Activated effector memory CD4-positive, alpha-beta T cell treated with anti-CD3 and anti-CD28 coated beads, Interleukin-2, amount 50 U/mL, for 16 hours (primary cell): ENCODE results near the gene FSTL4.
"Not testable (repeated sequence)": the region's sequence is repeated elsewhere in the genome, so short reads cannot be mapped to it uniquely, and the experiment has no call there.

Experiments
- DNase-seq: peaks from one replicate; pipeline ENCODE4 v3.0.0-alpha.2; 2020

The FSTL4 gene

DNA sequence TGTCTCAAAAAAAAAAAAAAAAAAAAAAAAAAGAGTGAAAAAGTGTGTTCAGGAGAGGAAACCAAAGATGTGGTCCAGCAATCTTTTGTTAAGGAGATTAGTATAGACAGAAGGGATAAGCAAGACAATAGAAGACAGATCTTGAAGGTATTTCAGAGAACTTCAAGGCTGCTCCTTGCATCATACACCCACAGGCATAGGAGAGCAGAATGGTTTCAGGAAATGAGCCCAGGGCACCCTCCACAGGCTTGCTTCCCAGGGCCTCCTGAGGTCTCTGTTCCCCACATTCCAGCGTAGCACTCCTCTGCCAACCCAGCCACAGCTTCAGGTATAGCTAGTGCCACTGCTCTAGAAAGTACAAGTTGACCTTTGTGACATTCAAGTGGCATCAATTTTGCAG lies 65.8 kb downstream of the FSTL4 start:
- DNase-seq = no peak

GRCh38 chr5:133544346-133544745 lies 68.0 kb downstream of the FSTL4 start:
- no peak for DNase-seq

DNA sequence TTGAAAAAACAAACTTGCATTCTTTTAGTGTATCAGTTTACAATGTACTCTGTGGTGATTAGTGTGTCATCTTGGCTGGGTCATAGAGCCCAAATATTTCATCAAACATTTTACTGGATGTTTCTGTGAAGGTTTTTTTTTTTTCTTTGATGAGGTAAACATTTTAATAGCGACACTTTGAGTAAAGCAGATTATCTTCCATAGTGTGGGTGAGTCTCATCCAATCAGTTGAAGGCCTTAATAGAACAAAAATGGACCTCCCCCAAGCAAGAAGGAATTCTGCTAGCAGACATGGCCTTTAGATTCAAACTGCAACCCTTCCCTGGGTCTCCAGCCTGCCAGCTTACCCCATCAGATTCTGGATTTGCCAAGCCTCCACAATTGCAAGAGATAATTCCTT lies 72.5 kb downstream of the FSTL4 start:
- no peak for DNase-seq

GRCh38 chr5:133538718-133539117 lies 73.6 kb downstream of the FSTL4 start:
- DNase-seq = no peak

- not testable (repeated sequence) for DNase-seq
These were observed 77.0 kb downstream of the FSTL4 start for GRCh38 chr5:133535241-133535929.

DNA sequence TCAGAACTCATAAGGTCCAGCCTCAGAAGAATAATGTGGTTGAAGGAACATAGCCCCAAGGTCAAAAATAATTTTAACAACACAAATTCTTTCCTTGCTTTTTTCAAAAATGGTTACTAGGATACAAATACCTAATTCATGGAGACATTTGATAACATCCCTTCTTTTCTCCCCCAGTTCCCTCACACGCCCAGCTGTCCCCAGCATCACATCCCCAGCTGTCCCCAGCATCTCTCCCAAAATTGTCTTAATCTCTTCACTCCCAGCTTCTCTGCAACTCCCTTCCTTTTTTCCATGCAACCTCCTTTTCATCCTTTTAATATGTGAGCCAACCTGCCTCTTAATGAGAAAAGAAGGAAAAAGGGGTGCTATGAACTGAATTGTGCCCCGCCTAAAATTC lies 77.8 kb downstream of the FSTL4 start:
- no peak for DNase-seq

DNA sequence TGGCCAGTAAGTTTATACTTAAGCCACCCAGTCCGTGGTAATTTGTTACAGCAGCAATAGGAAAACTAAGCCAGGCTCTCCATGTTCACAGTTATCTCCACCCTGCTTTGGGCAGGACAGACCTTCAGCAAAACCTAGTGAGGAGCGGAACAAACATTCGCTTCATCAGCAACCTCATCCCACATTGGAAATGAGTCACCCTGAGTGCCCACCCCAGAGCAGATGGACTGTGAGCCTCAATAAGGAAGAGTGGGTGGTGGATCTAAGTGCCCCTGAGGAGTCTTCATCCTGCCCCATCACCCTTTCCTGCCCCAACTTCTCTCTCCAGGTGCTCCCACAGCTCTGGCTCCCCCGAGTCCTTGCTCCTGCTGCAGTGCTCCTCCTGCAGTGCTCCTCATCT lies 78.8 kb downstream of the FSTL4 start:
- no peak for DNase-seq

- no peak for DNase-seq
These were observed 80.7 kb downstream of the FSTL4 start for GRCh38 chr5:133531594-133531993.

DNA sequence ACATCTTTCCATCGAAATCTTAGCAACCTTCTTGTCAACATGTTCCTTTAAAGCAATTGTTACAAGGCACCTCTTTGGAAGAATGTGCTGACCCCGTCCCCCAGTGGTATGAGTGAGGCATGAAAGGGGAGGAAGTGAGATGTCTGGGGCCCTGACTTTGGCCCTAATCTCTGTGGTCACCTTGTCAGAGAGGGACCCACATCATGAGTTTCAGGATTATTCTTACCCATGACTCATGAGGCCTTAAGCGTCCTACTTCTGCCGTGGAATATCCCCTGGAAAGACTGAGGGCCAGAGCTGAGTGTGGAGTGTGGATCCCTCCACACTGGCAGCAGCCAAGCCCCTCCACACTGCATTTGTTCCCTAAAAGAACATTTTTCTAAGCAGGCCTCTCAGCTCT lies 81.2 kb downstream of the FSTL4 start:
- DNase-seq = no peak

DNA sequence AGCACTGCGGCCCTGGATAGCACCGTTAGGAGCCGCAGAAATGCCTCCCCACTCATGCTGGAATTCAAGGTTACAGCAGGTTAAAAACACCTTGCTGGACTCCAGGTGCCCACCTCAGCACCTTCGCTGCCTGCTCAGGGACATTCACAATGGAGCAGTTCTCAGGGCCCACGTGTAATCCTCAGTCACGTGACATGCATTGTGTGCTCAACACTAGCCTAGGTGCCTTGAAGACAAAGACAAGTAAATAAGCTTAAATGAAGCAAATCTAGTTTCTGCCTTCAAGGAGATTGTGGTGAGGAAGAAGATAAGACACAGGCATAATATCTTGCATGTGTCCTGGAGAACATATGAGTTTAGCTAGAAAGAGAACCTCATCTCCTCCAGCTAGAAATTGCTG lies 82.1 kb downstream of the FSTL4 start:
- DNase-seq = no peak

DNA sequence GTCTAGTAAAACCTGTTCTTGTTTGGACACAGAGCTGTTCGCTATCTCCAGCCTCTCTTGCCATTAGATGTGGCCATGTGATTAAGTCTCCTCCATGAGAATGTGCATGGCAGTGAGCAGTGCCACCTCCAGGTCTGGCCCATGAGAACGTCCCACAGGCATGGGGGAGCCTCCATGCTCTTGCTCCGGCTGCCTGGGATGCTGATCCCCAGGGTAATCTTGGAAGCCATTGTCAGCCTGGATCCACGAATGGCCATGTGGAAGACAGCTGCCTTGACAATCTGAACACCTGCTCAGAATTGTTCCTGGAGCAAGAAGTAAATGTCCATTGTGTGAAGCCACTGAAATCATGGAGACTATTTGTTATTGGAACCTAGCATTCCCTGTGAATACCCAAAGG lies 83.5 kb downstream of the FSTL4 start:
- DNase-seq = no peak

- DNase-seq = no peak
These were observed 85.0 kb downstream of the FSTL4 start for GRCh38 chr5:133527311-133527710.

- DNase-seq = no peak
These were observed 86.0 kb downstream of the FSTL4 start for GRCh38 chr5:133526368-133526767.

DNA sequence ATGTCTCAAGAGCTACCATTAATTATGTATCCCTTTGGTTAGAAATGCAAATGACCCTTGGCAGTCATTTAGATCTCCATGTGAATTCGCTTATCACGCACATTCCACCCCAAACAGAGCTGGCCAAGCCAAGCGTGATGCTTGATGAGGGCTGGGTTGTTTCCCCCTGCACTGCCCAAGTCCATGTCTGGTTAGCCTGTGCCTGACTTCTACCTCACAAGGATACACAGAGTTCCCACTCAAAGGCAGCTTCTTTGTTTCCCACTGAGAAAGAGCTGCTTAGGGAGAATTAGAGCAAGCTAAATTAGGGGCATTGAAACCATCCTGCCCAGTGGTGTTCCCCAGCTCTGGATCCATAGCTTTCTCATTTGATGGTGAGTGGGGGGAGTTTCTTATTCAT lies 87.2 kb downstream of the FSTL4 start:
- no peak for DNase-seq

DNA sequence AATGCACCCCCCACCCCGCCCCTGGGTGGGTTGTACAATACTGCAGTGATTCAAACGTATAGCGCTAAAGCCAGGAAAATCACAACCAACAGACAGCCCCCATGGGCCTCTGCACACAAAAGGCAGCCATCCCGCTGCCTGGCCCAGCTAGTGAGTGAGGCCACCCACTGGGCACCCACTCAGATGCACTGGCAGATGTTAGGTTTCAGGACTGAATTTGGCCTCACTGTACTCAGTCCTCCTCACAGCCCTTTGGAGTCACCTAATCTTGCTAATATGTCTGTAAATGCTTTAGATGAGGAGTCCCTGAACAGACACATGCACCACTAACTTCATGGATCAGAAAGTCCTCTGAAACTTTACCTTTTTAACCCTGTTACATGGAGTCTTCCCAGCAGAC lies 87.7 kb downstream of the FSTL4 start:
- no peak for DNase-seq

DNA sequence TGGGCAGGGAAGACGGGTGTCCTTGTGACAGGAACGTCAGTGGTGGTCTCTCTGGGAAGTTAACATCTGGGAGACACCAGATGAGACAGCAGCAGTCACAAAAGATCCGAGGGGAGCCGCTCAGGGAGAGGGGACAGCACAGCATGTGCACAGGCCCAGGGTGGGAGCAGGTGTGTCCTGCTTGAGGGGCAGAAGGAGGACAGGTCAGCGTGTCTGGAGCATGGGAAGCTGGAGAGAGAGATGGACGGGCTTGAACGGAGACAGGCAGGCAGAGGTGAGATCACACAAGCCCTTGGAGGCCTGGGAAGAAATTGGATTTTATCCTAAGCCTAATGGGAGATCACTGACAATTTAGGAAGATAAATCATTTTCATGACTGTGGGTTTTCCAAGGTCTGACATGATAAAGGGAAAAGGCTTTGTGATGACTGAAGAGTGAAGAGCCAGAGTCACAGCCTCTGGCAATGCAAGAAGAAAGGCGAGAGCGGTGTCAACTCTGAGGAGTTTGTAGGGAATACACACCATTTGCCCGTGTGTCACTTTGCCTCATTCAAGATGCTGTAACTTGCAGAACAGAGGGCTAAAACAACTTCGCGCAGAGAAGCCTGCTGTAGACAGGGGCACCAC lies 88.3 kb downstream of the FSTL4 start:
- no peak for DNase-seq

- no peak for DNase-seq
These were observed 89.2 kb downstream of the FSTL4 start for GRCh38 chr5:133523013-133523658.

DNA sequence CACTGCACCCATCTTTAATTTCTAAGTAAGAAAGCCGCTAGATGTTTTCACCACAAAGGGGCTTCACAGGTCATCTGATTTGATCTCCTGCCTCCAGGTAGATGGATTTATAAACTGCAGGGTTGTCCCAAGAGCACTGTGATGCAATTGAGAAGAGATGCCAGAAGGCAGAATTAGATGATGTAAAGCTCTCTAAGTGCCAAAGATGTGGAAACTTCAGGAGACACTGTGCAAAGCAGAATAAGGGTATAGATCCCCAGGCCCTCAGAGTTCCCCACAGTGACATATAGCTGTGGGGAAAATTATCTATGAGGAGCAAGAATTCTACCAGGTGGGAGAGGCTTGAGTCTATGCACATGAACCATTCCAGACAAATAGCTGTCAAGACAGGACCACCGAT lies 90.5 kb downstream of the FSTL4 start:
- DNase-seq = no peak

GRCh38 chr5:133520991-133521706 lies 91.2 kb downstream of the FSTL4 start:
- no peak for DNase-seq

GRCh38 chr5:133520062-133520461 lies 92.3 kb downstream of the FSTL4 start:
- no peak for DNase-seq

DNA sequence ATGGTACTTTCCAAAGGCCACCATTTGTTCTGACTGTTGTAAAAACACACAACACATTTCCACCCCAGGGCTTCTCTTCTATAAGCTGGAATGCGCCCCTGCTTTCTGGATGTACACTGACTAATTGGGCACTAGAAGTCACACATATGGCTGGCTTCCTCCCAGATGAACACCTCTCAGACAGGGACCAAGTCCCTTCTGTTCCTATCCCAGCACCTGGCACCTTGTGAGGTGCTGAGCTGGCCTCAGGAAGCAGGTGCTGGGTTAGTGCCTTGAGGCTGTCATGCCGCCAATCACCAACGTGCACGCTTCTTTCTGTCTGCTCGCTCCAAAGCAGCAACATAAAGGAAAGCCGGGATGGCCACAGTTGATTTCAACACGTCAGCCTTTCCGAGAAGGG lies 93.2 kb downstream of the FSTL4 start:
- no peak for DNase-seq

DNA sequence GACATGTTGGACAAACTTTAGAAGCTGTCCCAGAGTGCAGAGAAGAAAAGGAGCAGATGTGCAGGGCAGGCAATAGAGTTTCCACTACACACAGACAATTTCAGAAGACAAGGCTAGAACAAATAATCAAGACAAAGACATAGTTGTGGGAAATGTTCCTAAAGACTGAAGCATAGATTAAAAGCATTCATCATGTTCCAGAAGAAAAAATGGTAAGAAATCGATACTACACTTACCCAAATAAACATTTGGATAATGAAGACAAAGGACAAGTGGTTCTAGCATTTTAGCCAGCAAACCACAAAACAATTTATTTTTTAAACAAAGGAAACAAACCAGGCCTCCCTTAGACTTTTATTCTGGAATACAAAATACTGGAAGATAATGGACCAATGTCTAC lies 97.9 kb downstream of the FSTL4 start:
- DNase-seq = no peak

DNA sequence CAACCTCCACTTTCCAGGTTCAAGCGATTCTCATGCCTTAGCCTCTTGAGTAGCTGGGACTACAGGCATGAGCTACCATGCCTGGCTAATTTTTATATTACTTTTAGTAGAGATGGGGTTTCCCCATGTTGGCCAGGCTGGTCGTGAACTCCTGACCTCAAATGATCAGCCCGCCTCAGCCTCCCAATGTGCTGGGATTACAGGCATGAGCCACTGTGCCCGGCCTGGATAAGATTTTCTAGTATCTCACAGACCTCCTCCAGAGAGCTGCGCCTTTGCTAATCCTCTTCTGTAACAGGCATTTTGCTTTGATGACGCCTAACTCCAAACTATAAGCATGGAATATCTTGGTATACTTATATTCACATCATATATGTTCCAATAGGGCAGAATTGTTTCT lies 99.4 kb downstream of the FSTL4 start:
- no peak for DNase-seq

GRCh38 chr5:133511653-133512235 lies 100.6 kb downstream of the FSTL4 start:
- DNase-seq = no peak
